Mononuclear cell (primary cell): ENCODE measurements around the gene LAPTM4A. TPM values are rescaled to one million over a fixed set of nuclear protein-coding genes. Genes with fewer than 3 reads are reported as not detected.
A peak's percentile ranks its signal among the peaks of the same experiment; 100 is the strongest.

ENCODE experiments used
- H3K27me3 ChIP-seq: 2 replicates; pipeline ENCODE4 v1.6.0; 2011; ENCODE audit warnings: low read length, control low read depth; ENCODE audit not compliant: insufficient read depth
- H3K4me1 ChIP-seq: 2 replicates; pipeline ENCODE4 v1.5.1; 2011; ENCODE audit warnings: mild to moderate bottlenecking, low read length, control low read depth; ENCODE audit not compliant: insufficient read depth
- H3K4me3 ChIP-seq: 2 replicates; pipeline ENCODE4 v1.5.1; 2011; ENCODE audit warnings: mild to moderate bottlenecking, low read length, moderate library complexity
- H3K9me3 ChIP-seq: 2 replicates; pipeline ENCODE4 v1.5.1; 2011; ENCODE audit warnings: low read depth, mild to moderate bottlenecking, control low read depth, low read length
- total RNA-seq: library from RNA; depleted of rRNA; stranded (reverse); fragments of >200 nt; gene quantifications from one replicate; pipeline ENCODE4 v1.2.3, GENCODE V29; 2012

The LAPTM4A gene
- total RNA-seq, 1 donor: 90.9 TPM

- Histone ChIP-seq H3K9me3 (no peaks in the 10 kb centered on the region), H3K4me1 (no peaks in the 10 kb centered on the region), H3K27me3 (peaks cover 8% of the 10 kb centered on the region)
These were observed 46.3 kb downstream of the LAPTM4A start for GRCh38 chr2:20005067-20005627.

DNA sequence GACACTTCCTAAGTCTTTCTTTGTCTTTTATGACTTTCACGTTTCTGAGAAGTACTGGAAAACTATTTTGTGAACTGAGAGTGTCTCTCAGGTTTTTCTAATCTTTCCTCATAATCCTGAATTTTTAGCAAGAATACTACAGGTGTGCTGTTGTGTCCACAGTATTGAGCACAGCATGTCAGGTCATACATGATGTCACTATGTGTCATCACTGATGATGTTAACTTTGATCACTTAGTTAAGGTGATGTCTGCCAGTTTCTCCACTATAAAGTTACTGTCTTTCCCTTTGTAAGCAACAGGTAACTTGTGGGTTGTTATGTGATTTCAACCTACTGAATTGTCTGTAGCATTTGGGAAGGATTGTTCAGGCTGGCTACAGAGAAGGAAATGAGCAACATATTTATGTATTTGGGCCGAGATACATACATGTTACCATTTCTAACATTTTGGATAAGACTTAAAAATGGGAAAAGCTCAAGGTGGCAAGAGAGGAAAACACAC lies 50.0 kb downstream of the LAPTM4A start:
- H3K4me3 ChIP-seq: no peak overlapping the region
- peaks cover 4% of the 10 kb centered on the region for H3K27me3 ChIP-seq

More at GRCh38 chr2:20005067-20005627, 46.3 kb downstream of the LAPTM4A start:
- H3K4me3 ChIP-seq: no peak overlapping the region

GRCh38 chr2:19993731-19994130 lies 57.7 kb downstream of the LAPTM4A start:
- Histone ChIP-seq H3K9me3 (no peaks in the 10 kb centered on the region), H3K4me3 (no peak overlapping the region), H3K4me1 (peaks cover 16% of the 10 kb centered on the region), H3K27me3 (peaks cover 21% of the 10 kb centered on the region)

More for the DNA sequence above, 50.0 kb downstream of the LAPTM4A start:
- Histone ChIP-seq H3K9me3 (no peaks in the 10 kb centered on the region), H3K4me1 (no peaks in the 10 kb centered on the region)

DNA sequence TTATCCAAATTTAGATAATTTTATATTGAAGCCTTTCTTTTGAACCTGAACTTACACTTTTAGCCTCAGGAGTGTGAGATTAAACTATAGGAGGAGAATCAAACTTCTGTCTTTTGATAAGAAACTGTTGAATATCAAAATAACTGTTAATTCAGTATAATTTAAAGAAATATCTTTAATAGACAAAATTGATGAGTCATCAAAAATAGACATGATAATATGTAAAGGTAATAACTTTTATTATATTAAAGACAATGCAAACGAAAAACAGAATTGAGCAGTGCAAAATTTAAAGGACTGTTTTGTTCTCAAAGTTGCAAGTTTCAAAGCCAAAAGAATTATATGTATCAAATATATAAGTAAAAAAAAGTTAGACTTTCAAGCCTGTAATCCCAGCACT lies 59.5 kb downstream of the LAPTM4A start:
- Histone ChIP-seq H3K4me1 (peaks cover 20% of the 10 kb centered on the region), H3K9me3 (no peaks in the 10 kb centered on the region), H3K27me3 (peaks cover 17% of the 10 kb centered on the region), H3K4me3 (no peak overlapping the region)

DNA sequence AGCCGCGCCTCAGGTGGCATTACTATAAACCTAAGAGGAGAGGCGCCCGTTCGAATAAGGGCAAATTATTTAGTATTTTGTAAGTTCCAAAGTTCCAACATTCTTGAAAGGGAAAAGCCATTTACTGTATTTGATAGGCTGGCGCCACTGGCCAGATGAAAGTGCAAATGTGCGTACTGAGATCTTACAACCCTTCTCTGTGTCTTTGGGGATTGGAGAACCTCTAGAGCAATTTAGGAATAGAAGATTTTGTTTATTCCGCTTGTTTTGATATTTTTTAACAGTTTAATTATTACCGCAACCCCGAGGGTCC lies 61.1 kb downstream of the LAPTM4A start:
- Histone ChIP-seq H3K27me3 (peaks cover 17% of the 10 kb centered on the region), H3K4me1 (peaks cover 20% of the 10 kb centered on the region), H3K9me3 (no peaks in the 10 kb centered on the region), H3K4me3 (peak overlapping the region; percentile 63)

DNA sequence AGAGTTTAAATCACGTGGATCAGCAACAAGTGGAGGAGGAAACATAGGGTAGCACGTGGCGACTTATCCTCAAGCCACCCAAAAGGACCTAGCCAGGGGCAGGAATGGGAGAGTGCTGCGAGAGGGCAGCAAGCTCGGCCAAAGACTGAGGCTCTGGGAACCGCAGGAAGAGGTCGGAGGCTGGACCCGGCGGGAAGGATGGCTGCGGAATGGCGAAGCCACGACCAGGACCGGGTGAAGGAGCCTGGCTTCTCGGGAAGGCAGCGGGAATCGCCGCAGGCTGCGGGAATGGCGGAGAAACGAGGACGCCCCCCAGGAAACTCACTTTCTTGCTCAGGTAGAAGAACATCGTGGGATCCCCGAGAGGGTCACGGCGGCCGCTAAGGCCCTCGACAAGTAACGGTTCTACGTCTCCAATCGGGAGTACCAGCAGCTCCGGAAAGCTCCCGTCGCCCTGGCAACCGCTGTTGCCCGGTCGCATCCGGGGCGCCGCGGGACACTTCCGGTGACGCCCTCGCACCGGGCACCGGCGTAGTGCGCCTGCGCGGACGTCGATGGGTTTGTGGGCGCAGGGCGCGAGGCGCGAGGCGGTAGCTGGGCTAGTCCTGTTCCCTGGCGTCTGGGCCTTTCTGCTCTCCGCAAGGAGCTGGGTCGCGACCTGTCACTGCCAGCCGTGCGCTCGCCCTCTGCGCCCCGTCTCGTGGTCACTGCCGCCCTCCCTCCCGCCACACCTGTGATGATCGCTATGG lies 61.6 kb downstream of the LAPTM4A start, which contains the start of gene WDR35:
TSS of gene WDR35 (minus strand) at position 439 of the 749 bp plus-strand sequence. CDS start at position 349, 90 bp downstream.
- Histone ChIP-seq H3K9me3 (no peaks in the 10 kb centered on the region), H3K4me3 (peak within 1 kb of the TSS; percentile 63), H3K4me1 (peaks cover 20% of the 10 kb centered on the region), H3K27me3 (peaks cover 17% of the 10 kb centered on the region)

GRCh38 chr2:19989342-19989666 lies 62.1 kb downstream of the LAPTM4A start:
- H3K27me3 ChIP-seq: peaks cover 17% of the 10 kb centered on the region
- peak overlapping the region; percentile 63 for H3K4me3 ChIP-seq
- H3K9me3 ChIP-seq: no peaks in the 10 kb centered on the region
- H3K4me1 ChIP-seq: peaks cover 20% of the 10 kb centered on the region

DNA sequence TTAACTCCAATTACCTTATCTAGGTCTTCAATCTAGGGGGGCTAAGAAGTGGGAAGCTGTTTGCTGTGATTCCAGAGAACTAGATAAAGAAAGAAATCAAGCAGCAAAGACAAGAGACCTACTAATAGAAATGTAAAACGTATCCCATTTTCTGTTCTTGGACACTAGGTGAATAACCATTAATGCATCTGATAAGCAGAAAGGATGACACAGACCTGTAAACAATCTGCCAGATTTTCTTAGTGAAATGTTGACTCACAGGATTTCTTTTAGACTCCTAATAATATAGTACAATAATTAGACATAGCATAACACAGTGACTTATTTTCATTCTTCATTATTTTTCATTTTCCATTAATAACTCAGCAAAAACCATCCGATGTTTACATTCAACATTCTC lies 62.8 kb downstream of the LAPTM4A start:
- peaks cover 17% of the 10 kb centered on the region for H3K27me3 ChIP-seq
- H3K4me3 ChIP-seq: no peak overlapping the region
- H3K4me1 ChIP-seq: peaks cover 20% of the 10 kb centered on the region
- H3K9me3 ChIP-seq: no peaks in the 10 kb centered on the region

- peaks cover 15% of the 10 kb centered on the region for H3K27me3 ChIP-seq
- H3K9me3 ChIP-seq: no peaks in the 10 kb centered on the region
- H3K4me3 ChIP-seq: no peak overlapping the region
- peaks cover 20% of the 10 kb centered on the region for H3K4me1 ChIP-seq
These were observed 63.5 kb downstream of the LAPTM4A start for GRCh38 chr2:19987936-19988335.

Other genes starting within 250 kb of the LAPTM4A start
- 42.2 TPM for gene TTC32, start 149.6 kb downstream of the LAPTM4A start, total RNA-seq
- 3.5 TPM for gene WDR35, start 61.5 kb downstream of the LAPTM4A start, total RNA-seq
- not detected for gene MATN3, start 39.0 kb downstream of the LAPTM4A start, total RNA-seq
- gene SDC1, start 173.5 kb upstream of the LAPTM4A start, total RNA-seq: not detected